GM19372 (cell line): ENCODE measurements around the gene DPP6.
"Not testable (repeated sequence)": the region's sequence is repeated elsewhere in the genome, so short reads cannot be mapped to it uniquely, and the experiment has no call there.

ENCODE experiments used
- ATAC-seq: cut with Tn5 transposase; IDR thresholded peaks from one replicate; pipeline ENCODE4 v1.9.1; 2021; ENCODE audit warnings: mild to moderate bottlenecking, low read depth, moderate library complexity; ENCODE audit not compliant: unreplicated experiment

The DPP6 gene

DNA sequence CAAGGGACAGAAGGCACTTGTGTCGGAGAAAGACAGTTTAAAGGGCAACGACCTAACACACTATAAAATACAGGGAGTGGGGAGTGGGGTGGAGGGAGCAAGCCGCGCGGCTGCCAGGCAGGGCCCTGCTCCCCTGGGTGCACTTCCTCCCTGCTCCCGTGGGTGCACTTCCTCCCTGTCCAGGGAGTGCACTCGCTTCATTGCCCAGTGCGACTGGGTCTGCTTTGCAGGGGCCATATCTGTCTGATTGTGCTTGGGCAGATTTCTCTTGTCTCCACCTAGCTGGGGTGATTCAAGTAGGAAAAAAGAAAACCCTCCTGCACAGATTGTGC, 94.5 kb downstream of the DPP6 start:
- ATAC-seq = not testable (repeated sequence)

DNA sequence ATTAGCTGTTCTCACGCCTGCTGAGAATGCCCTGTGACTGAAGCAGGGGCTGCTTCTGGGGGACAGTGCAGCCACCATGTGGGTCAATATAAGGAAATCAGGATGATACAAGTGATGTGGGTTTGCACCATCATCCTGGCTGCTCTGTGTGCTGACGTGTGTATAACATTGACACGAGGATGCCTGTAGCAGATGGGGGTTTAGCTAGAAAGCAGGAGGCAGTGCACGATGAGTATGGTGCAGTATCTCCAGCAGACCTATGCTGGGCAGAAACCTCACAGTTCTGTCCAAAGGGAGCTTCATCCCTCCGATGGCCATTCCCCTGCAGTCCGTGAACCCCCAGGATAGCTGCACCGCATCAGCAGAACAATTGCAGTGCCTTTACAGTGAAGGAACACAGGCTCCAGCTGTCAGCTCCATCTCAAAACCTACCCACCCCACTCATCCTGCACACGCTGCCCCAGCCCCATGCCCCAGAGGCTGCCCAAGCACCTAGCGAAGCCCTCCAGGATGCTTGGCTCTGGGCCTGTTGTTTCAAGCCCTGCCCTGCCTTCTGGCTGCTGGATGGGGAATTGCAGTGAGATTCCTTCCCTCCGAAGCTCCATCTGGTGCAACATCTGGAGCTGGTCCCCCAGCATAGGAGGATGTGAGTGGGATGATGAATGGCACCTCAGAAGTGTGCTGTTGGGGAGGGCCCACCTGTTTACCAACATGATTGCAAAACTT, 96.8 kb downstream of the DPP6 start:
- ATAC-seq = not testable (repeated sequence)

DNA sequence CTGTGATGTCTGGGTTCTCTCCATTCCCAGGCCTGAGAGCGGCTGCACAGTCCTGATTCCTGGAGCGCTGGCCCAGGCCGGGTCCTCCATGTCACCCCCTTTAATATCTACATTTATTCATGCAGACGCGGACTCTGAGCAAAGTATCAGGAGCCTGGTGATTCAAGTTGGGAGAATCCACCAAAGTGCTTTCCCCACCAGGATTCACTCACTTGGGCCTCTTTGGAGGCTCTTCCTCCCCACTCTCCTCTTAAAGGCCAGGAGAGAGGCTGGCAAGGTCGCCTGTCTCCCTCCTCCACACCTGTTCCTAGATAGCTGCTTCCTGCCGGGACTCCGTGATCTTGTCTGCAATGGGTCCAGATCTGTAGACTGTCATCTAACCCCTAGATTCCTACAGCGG, 98.5 kb downstream of the DPP6 start:
- not testable (repeated sequence) for ATAC-seq

DNA sequence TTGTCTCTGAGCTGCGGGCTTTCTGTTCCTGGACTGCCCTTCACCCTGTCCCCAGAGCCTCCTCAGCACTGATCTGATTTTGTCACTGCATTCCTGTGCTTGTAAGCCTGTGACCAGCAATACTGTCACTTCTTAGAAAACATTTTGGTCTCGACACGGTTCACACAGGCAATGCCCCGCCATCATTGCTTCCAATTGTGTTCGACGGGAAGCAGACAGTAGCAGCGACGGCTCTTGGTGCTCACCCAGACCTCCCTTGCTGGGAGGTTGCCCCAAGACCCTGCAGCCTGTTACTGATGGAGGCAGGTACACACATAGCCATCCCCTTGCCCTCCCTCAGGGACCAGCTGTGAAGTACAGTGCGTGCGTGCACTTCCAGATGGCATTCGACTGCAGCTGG, 99.1 kb downstream of the DPP6 start:
- ATAC-seq = not testable (repeated sequence)

DNA sequence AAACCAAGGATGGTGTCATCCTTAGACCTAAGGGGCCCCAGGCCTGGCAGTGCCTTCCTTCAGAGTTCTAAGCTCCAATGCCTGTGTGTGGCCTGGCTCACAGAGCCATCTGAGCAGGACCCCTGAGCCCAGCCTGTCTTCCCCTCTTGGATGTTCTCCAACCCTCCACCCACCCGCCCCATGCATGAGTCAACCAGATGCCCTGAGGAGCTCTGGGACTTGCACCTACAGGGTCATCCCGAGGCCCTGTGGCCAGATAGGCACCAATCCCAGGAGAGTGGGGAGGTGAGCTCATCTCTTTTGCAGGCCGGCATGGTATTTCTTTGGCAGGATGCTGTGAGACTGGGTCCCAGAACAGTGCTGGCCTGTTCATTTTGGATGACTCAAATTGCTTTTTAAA, 103.7 kb downstream of the DPP6 start:
- ATAC-seq = not testable (repeated sequence)

DNA sequence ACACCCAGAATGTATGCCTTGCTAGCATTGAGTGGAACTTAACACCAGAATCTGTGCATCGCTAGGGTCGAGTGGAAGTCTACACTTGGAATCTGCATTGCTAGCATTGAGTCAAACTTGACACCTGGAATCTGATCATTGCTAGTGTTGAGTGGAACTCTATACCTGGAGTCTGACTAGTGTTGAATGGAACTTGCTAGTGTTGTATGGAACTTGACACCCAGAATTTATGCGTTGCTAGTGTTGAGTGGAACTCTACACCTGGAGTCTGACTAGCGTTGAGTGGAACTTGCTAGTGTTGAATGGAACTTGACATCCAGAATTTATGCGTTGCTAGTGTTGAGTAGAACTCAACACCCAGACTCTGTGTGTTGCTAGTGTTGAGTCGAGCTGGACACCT, 110.7 kb downstream of the DPP6 start:
- ATAC-seq = not testable (repeated sequence)

DNA sequence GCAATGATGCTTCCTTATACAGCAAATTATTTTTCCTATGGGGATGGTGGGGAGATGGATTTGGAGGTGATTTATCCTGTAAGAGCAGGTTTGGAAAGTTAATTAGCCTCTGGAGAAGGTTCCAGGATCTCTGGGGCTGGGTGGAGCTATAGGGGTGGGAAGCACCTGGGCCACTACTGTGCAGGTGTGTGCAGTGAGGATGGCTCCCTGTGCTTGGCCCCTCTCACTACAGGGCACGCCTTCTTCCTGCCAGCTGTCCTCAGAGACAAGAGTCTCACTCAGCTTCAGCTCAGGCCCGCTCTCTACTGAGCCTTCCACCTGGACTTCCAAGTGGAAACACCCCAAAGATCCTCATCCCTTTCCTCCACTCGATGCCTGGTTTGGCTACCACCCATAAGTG, 111.4 kb downstream of the DPP6 start:
- ATAC-seq = not testable (repeated sequence)

DNA sequence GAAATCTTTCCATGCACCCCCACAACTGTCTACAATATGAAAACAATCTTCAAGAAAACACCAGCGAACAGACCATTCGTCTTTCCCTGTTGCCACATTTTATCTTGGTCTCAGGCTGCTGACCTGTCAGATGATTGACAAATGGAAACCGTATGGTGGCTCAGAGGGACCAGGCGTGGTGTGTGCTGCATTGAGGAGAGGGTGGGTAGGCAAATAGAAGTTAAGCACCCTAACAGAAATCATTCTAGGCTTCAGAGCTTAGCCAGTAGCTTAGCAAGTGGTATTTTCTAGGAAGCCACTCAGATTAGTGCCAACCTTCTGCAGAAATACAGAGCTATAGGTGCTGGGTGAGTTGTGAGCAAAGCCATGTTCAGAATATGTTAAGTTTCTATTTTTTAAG, 114.9 kb downstream of the DPP6 start:
- ATAC-seq = no peak

DNA sequence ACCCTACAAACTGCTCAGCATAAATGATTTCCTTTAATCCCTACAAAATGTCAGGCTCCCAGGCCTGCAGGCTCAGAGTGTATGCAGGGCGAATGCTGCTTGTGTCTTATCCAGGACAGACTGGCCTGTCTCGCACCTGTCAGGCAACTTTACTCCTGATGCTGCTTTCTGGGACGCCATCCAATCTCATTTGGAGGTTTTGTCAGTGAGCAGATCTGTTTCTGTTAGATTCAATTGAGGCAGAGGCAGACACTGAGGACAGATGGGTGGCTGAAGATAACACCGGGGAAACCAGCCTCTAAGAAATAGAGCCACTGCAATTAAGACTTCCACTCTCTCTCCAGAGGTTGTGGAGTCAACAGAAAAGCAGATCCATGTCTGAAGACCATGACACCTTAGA, 115.6 kb downstream of the DPP6 start:
- no peak for ATAC-seq

DNA sequence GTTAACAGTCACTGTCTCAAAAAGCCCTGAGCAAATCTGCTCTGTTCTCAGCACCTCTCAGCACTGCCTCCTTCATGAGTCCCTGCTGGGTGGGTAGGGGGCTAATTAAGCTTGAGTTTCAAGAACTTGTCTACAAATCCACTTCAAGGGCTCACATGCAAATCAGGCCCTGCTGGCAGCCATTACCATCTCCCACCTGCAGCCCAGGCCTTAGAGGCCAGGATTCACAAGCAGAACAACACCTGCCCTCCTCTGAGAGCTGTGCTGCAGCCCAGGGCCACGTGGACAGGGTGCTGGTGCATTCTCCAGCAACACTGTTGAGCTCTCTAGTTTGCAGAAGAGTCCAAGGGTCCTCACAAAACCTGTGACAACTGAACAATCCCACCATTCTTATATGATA, 119.2 kb downstream of the DPP6 start:
- ATAC-seq = no peak

DNA sequence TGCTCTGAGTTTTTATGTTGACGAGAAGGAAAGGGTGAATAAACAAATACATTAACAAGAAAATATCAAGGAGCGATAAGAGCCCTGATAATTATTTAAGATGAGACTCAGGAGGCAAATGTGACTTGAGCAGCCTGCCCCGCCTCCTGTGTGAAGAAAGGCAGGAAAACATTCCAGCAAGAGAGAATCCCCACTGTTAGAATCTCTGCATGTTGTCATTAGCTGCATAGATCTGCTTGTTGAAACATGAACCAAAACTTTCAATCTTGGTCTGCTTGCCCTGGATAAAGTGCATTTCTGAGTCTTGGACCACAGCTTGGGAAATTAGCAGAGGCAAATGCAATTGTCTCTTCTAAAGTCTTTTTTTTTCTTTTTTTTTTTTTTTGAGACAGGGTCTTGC, 120.0 kb downstream of the DPP6 start:
- no peak for ATAC-seq

DNA sequence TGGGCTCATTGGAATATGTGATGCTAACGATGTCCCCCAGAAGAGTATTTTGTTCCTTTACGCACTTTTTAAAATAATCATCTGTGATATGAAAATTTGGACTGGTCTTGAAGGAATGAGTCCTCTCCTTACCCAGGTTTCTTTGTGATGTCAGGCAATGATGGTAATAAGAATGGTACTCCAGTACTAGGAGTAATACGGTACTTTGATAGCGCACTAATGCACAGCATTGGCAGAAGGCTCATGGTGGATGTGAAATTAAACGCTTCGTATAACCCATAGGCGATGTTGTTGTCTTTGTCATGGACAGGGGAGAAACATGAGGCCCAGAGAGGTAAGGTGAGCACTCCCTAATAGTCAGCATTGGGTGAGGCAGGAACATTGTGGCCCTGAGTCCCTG, 125.4 kb downstream of the DPP6 start:
- ATAC-seq = no peak

DNA sequence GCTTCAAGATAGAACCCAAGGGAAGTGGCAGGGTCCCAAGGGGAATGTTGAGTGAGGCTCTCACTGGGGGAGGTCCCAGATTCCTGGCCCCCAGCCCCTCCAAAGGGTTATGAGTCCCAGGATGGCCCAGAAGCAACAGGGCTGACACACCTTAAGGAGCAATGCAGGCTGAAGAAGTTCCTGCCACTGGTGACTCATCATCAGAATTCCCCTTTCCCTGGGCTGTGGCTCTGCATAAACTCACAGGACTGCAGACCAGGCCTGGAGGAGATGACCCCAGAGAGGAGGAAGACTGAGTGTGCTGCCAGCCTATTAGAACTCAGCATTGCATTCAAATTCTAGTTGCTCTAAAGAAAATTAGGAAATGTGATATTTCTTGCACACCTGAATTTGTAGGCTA, 126.7 kb downstream of the DPP6 start:
- ATAC-seq = no peak

DNA sequence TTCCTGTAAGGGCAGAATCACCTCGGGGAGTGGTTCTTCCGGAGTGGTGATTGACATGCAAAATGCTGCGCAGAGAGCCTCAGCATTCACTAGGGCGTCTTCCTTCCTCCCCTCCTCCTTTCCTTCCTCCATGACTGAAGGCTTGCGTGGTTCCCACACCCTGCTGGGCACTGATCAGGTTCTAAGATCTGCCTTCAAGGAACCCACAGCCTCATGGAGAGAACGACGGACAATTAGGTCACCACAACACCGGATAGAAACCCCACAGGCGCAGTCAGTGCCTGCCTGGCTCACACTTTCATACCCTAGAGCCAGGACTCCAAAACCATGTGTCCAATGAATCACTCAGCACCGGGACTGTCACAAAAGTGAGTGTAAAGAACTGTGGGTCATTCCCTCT, 131.3 kb downstream of the DPP6 start:
- ATAC-seq = no peak

DNA sequence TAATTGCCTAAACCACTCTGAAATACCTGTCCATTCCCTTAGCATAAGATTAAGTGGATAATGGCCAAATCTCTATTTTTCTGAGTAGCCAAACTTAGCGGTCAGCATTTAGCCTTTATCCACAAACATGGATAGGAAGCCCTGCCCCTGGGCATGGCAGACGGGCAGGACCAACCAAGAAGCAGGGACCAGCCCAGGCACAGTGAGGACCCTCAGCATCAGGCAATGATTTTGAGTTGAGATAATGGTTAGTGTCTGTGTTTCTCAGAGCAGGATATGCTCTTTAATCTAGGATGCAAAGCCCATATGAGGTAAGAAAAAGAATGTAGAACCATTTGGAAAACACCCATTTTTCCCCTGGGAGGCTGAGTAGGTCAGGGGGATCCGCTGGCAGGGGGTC, 131.7 kb downstream of the DPP6 start:
- ATAC-seq = no peak

DNA sequence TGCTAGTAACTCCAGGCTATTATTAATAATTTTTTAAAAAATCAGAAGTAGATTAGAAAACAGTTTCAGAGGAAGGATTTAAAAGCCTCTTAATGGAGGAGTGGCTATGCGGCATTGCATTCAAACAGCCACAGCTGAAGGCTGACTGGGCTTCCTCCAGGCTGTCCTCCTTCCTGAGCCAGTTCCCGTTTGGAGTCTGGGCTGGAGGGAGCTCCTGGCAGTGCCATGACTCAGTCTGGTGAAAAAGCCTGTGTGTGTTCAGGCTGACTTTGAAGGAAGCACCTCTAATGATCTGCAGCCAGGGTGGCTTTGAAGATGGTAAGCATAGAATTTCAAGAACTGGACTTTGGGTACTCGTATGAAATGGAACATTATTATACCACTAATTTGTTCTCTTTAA, 134.6 kb downstream of the DPP6 start:
- no peak for ATAC-seq

DNA sequence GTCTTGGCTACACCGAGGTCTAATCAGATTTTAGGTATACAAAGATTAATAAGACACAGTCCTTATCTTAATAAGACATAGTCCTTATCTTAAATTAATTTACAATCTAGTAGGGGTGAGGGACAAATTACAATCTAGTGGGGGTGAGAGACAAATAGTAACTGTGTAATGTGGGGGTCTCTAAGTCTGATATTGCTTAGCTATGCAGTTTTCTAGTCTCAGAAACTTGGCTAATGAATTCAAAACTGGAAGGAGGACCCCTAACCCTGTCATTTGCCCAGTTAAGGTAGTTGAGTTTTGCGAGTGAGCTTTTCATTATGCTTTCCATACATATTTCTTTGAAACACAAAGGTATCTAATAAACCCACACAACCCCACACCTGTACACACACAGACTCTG, 136.1 kb downstream of the DPP6 start:
- ATAC-seq = no peak

DNA sequence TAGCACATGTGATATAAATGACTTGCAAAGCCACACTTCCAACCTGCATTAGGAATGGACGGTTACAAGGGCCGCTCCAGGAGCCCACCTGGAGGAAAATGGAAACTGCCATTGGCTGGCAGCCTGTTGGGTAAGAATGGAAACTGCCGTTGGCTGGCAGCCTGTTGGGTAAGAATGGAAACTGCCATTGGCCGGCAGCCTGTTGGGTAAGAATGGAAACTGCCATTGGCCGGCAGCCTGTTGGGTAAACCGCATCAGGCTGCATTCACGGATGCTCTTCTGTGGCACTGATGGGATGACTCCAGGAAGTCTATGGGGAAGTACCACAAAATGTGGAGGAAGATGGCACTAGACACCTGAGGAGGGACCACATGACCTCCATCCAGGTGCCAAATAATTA, 143.1 kb downstream of the DPP6 start:
- no peak for ATAC-seq

DNA sequence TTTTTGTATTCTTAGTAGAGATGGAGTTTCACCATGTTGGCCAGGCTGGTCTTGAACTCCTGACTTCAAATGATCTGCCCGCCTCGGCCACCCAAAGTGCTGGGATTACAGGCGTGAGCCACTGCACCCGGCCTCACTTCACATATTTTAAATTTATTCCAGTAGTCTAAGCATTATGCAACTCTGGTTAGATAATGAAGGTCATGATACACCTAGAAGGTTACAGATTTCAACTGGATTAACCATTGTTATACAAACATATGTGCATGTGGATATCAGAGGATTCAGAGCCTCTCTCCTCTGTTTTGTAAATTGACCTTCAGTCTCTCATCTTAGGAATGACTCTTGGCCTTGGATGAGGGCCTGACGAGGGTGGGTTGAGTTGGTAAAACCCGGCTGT, 146.3 kb downstream of the DPP6 start:
- no peak for ATAC-seq

DNA sequence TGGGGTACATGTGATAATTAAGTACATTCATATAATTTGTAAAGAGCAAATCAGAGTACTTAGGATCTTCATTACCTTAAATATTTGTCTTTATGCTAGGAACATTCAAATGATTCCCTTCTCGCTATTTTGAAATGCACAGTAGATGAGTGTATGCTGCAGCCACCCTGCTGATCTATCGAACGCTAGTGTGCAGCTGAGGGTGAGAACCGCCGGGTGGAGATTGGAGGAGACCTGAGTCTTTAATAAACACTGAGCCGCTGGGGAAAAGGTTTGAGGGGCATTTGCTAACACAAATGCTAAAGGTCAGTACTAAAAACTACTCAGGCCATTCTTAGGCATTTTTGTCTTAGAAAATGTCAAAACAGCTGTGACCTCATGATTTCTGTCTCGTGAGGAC, 148.0 kb downstream of the DPP6 start:
- ATAC-seq = no peak

DNA sequence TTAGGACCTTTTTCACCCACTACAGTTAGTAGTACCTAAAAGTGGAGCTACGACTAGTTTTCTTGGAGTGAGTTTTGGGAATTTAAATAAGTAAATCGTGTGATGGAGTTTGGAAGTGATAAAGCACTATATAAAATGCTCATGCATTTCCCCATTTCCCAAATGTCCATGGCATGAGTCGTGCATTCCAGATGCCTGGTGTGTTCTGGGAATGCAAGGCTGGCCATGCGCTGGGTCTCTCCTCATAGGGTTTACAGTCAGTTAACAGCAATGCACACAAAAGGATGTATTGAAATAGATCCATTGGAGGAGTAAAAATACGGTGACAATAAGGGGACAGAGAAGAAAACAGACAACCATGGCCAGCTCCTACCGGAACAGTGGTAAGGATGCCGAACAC, 149.8 kb downstream of the DPP6 start:
- no peak for ATAC-seq

DNA sequence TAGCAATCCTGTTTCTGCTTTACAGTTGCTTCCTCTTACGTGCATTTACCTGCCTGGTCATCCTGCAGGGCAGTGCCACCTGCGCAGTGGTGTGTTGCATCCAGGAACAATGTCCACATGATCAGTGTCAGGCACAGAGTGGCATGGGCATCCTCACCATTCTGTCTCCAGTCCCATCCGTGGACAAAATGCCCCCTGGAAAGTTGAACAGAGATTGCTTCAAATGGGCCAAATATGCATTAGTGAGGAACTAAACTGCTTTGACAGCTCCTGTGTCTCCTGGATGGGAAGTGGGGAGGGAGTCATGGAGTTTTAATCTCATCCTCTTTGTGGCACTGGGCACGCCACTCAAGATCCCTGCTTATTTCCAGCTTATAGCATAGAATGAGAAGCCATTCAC, 151.8 kb downstream of the DPP6 start:
- ATAC-seq = no peak

DNA sequence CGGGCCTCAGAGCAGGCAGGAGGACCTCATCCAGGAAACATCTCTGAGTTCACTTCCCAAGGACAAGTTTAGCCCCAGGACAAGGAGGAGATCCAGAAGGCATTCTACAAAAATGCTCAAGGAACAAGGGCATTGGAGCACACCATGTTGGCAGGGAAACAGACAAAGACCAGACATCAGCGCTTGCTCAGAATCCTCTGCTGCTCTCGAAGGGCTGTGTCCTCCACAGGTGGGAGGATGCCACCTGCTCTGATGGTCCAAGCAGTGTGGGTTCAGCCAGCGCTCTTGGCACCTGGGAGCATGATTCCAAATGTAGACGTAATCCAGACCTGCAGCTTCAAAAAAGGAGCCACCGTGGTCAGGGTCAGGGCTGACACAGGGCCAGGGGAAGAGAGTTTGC, 160.7 kb downstream of the DPP6 start:
- no peak for ATAC-seq
